SK-N-SH (cell line): ENCODE measurements around the gene ARHGEF12. TPM values are rescaled to one million over a fixed set of nuclear protein-coding genes. Genes with fewer than 3 reads are reported as not detected.
A peak's percentile ranks its signal among the peaks of the same experiment; 100 is the strongest.

ENCODE experiments used
- ELF1 ChIP-seq: IDR thresholded peaks from 2 replicates; pipeline ENCODE4 v1.4.0; 2012
- FOSL2 ChIP-seq: IDR thresholded peaks from 2 replicates; pipeline ENCODE4 v1.4.0; 2012; ENCODE audit warnings: low read depth, mild to moderate bottlenecking, moderate library complexity, borderline replicate concordance
- FOXJ3 ChIP-seq: sonication (generic); formaldehyde crosslinking; IDR thresholded peaks from 2 replicates; pipeline ENCODE4 v1.5.1; 2020; ENCODE audit warnings: mild to moderate bottlenecking, missing genetic modification reagents
- FOXM1 ChIP-seq: IDR thresholded peaks from 2 replicates; pipeline ENCODE4 v1.4.0; 2012; ENCODE audit warnings: low read depth, mild to moderate bottlenecking
- GABPA ChIP-seq: IDR thresholded peaks from 2 replicates; pipeline ENCODE4 v1.4.0; 2012; ENCODE audit warnings: low read depth, mild to moderate bottlenecking
- MEF2A ChIP-seq: IDR thresholded peaks from 2 replicates; pipeline ENCODE4 v1.4.0; 2012; ENCODE audit warnings: low read depth, borderline replicate concordance
- NRF1 ChIP-seq: IDR thresholded peaks from 2 replicates; pipeline ENCODE4 v1.6.1; 2012; ENCODE audit warnings: low read depth, mild to moderate bottlenecking, low read length
- RAD21 ChIP-seq: IDR thresholded peaks from 2 replicates; pipeline ENCODE4 v1.6.1; 2012; ENCODE audit warnings: mild to moderate bottlenecking, low read length
- RCOR1 ChIP-seq: fragments of 150-350 bp; IDR thresholded peaks from 2 replicates; pipeline ENCODE4 v1.6.1; 2017; ENCODE audit warnings: antibody characterized with exemption, low read length
- REST ChIP-seq: IDR thresholded peaks from 2 replicates; pipeline ENCODE4 v1.6.1; 2012; ENCODE audit warnings: mild to moderate bottlenecking, low read depth, low read length, moderate library complexity
- RFX5 ChIP-seq: IDR thresholded peaks from 2 replicates; pipeline ENCODE4 v1.6.1; 2012; ENCODE audit warnings: mild to moderate bottlenecking, improper control_type of control experiment, low read length
- SMC3 ChIP-seq: IDR thresholded peaks from 2 replicates; pipeline ENCODE4 v1.6.1; 2012; ENCODE audit warnings: low read depth, low read length, improper control_type of control experiment
- TAF1 ChIP-seq: IDR thresholded peaks from 2 replicates; pipeline ENCODE4 v1.6.1; 2012; ENCODE audit warnings: low read depth, mild to moderate bottlenecking, low read length, moderate library complexity, borderline replicate concordance
- USF1 ChIP-seq: IDR thresholded peaks from 2 replicates; pipeline ENCODE4 v1.4.0; 2012; ENCODE audit warnings: low read depth, borderline replicate concordance
- USF2 ChIP-seq: fragments of 150-350 bp; IDR thresholded peaks from 2 replicates; pipeline ENCODE4 v1.6.1; 2017; ENCODE audit warnings: antibody characterized with exemption, low read length, low read depth, borderline replicate concordance
- YY1 ChIP-seq: IDR thresholded peaks from 2 replicates; pipeline ENCODE4 v1.4.0; 2012; ENCODE audit warnings: low read depth, mild to moderate bottlenecking
- polyA plus RNA-seq, 3 experiments: library from polyadenylated mRNA; depleted of rRNA; stranded (reverse); fragments of >200 nt; gene quantifications; 2 replicates each; pipeline ENCODE4 v1.2.3, GENCODE V29; 2012
- TF ChIP-seq, protein P1 (sequence below): IDR thresholded peaks from 2 replicates; pipeline ENCODE4; 2012
- TF ChIP-seq, protein P2 (sequence below): IDR thresholded peaks from 2 replicates; pipeline ENCODE4 v1.4.0; 2012; ENCODE audit warnings: low read depth

ARHGEF12 gene
- polyA plus RNA-seq, 1 of the 3 experiments (the other 2 are of a cell fraction): 12.3 TPM

DNA sequence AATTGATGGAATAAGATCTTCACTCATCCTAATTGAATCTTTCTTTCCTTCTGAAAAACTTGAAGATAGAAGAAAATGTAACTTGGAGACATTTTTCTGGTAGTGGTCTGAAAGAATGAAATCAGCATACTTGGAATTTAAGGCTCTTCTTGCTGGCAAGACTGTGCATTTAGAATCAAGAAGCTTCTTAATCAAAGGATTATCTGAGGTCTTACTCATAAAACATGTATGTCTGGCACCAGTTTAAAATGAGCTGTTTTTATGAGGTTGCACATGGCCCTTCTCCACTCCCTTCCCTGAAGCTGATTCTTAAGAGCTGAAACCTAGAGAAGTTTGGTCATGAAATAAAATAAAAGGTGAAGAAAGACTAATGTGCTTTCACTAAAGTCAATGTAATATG is 77.3 kb downstream of the ARHGEF12 start (continued):
- TF ChIP-seq REST: no peak
- no peak for TF ChIP-seq FOXJ3 (CRISPR knock-in tag)
- no peak for TF ChIP-seq SMC3
- TF ChIP-seq, protein P1, sequence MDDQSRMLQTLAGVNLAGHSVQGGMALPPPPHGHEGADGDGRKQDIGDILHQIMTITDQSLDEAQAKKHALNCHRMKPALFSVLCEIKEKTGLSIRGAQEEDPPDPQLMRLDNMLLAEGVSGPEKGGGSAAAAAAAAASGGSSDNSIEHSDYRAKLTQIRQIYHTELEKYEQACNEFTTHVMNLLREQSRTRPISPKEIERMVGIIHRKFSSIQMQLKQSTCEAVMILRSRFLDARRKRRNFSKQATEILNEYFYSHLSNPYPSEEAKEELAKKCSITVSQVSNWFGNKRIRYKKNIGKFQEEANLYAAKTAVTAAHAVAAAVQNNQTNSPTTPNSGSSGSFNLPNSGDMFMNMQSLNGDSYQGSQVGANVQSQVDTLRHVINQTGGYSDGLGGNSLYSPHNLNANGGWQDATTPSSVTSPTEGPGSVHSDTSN: peak; percentile 55
- TF ChIP-seq USF1: no peak
- no peak for TF ChIP-seq RFX5
- TF ChIP-seq, protein P2, sequence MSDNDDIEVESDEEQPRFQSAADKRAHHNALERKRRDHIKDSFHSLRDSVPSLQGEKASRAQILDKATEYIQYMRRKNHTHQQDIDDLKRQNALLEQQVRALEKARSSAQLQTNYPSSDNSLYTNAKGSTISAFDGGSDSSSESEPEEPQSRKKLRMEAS: peak; percentile 56; the same call in 1 of the 2 replicates
- no peak for TF ChIP-seq RAD21
- TF ChIP-seq MEF2A: no peak
- no peak for TF ChIP-seq USF2
- TF ChIP-seq NRF1: no peak
- TF ChIP-seq FOXM1: no peak
- TF ChIP-seq ELF1: no peak
- no peak for TF ChIP-seq YY1
- no peak for TF ChIP-seq TAF1
- peak; percentile 50 for TF ChIP-seq FOSL2
- TF ChIP-seq RCOR1: no peak
- no peak for TF ChIP-seq GABPA
